Neural cell (in vitro differentiated cells): ENCODE data around the gene MBD6.

Experiments
- EZH2 ChIP-seq: fragments of 200-600, 300-800 bp; shearing (Covaris generic), sonication (generic); IDR thresholded peaks from 2 replicates; pipeline ENCODE4 v1.6.1; 2014; ENCODE audit warnings: antibody characterized with exemption, low read length, borderline replicate concordance, mild to moderate bottlenecking; ENCODE audit not compliant: insufficient read depth, poor library complexity, severe bottlenecking
- POLR2AphosphoS5 ChIP-seq: IDR thresholded peaks from 2 replicates; pipeline ENCODE4 v1.6.1; 2012
- RAD21 ChIP-seq: fragments of 450-650 bp; conservative IDR thresholded peaks from 2 replicates; pipeline ENCODE4 v1.6.1; 2014; ENCODE audit warnings: antibody characterized with exemption, mild to moderate bottlenecking, moderate library complexity
- SMC3 ChIP-seq: fragments of 450-650 bp; conservative IDR thresholded peaks from 2 replicates; pipeline ENCODE4 v1.6.1; 2014; ENCODE audit warnings: antibody characterized with exemption, mild to moderate bottlenecking, moderate library complexity; ENCODE audit not compliant: poor library complexity
- TF ChIP-seq, protein P1 (sequence below): fragments of 450-650 bp; IDR thresholded peaks from 2 replicates; pipeline ENCODE4 v1.5.1; 2014; ENCODE audit warnings: antibody characterized with exemption, mild to moderate bottlenecking, moderate library complexity; ENCODE audit not compliant: poor library complexity, severe bottlenecking

DNA sequence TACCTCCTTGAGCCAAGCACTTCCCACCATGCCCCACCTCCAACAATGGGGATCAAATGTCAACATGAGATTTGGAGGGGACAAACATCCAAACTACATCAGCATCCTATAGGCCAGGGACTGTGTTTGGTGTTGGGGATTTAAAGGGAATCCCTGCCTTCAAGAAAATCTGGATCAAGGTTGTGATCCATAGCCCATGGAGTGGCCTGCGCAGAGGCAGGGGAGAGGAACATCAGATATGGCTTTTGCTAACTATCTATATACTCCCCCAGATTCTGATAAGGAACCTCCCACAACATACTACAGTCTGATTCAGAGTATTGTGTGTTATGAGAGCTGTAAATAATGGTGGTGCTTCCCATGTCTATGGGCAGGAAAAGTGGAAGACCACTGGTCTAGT lies 32.3 kb downstream of the MBD6 start:
- TF ChIP-seq POLR2AphosphoS5 = no peak
- TF ChIP-seq, protein P1, sequence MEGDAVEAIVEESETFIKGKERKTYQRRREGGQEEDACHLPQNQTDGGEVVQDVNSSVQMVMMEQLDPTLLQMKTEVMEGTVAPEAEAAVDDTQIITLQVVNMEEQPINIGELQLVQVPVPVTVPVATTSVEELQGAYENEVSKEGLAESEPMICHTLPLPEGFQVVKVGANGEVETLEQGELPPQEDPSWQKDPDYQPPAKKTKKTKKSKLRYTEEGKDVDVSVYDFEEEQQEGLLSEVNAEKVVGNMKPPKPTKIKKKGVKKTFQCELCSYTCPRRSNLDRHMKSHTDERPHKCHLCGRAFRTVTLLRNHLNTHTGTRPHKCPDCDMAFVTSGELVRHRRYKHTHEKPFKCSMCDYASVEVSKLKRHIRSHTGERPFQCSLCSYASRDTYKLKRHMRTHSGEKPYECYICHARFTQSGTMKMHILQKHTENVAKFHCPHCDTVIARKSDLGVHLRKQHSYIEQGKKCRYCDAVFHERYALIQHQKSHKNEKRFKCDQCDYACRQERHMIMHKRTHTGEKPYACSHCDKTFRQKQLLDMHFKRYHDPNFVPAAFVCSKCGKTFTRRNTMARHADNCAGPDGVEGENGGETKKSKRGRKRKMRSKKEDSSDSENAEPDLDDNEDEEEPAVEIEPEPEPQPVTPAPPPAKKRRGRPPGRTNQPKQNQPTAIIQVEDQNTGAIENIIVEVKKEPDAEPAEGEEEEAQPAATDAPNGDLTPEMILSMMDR = no peak
- TF ChIP-seq EZH2 = no peak
- no peak for TF ChIP-seq RAD21
- no peak for TF ChIP-seq SMC3
